Stimulated activated CD4-positive, alpha-beta T cell treated with anti-CD3 and anti-CD28 coated beads, Interleukin-15, amount 100 ng/mL, for 1 hour (primary cell): ENCODE results near the gene ARL5C.

Experiments
- DNase-seq, 2 donors: peaks; one replicate each; pipeline ENCODE4 v3.0.0-alpha.2; 2020; ENCODE audit warnings: low read depth in 1 of 2, low spot score in 1 of 2

ARL5C gene

GRCh38 chr17:39194089-39194984, 28.4 kb upstream of the ARL5C start:
- no peak for DNase-seq

DNA sequence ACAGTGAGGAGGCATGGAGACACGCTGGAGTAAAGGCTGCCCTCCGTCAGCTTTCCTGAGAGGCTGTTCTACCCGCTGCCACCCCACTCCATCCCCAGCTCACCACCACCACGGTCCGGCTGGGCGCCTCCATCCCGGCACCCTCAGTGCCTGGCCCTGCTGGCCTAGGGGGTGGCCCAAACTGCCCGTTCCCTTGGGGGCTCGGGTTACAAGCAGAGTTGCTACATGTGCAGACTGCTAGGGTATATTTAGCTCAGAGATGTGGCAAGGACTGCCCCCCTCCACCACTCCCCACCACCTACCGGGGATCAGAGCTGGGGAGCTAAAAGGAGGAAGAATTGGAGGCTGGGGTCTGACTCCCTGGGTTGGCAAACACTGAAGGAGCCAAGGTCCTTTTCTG, 27.4 kb upstream of the ARL5C start:
- no peak for DNase-seq

- DNase-seq: no peak
Observed at GRCh38 chr17:39192901-39193300, 26.9 kb upstream of the ARL5C start.

DNA sequence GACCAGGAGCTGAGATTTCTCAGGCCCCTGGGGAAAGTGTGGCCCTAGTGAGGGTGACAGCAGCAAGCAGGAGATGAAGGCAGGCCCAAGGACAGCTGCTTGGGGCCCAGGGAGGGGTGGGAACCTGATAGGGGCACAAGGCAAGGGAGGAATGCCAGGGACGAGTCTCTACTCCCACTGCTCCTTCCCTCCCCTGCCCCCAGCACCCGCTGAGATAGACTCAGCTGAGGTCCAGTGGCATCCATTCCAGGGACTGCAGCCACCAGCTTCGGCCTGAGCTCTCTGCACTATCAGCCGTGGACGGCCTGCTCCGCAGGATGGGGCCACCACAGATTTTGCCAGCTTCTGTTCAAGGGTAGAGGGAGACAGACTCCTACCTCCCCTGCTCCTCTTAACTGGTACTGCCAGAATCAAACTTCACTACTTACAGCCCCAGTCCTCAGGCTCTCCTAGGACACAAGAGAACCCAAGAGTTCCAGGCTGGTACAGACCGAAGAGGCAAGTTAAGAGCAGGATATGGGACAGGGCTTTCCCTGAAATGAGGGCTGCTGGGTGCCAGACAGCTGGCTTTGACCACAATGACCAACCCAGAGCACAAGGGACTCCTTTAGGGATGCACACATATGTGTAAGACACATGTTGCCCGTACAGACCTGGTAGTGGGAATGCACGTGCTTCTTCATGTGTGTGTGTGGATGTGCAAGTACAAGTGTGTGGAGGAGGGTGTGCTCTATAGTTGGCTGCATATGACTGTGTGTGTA, 26.0 kb upstream of the ARL5C start:
- no peak for DNase-seq

GRCh38 chr17:39187152-39187830, 21.3 kb upstream of the ARL5C start:
- DNase-seq: no peak

GRCh38 chr17:39186481-39187002, 20.6 kb upstream of the ARL5C start:
- no peak for DNase-seq

- DNase-seq: no peak
Observed at GRCh38 chr17:39183720-39184119, 17.8 kb upstream of the ARL5C start.

DNA sequence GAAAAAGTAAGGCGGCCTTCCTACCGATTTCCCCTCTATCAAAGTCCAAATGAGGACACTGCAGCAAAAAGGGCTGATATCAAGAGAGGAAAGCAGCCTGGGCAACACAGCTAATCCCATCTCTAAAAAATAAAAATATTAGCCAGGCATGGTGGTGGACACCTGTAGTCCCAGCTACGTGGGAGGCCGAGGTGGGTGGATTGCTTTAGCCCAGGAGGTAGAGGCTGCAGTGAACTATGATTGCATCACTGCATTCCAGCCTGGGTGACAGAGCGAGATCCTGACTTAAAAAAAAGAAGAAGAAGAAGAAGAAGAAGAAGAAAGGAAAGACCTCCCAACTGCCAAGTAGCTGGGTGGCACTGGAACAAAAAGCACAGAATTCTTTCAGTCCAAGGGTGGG, 17.1 kb upstream of the ARL5C start:
- no peak for DNase-seq

- DNase-seq: no peak
Observed at GRCh38 chr17:39181303-39181702, 15.3 kb upstream of the ARL5C start.

DNA sequence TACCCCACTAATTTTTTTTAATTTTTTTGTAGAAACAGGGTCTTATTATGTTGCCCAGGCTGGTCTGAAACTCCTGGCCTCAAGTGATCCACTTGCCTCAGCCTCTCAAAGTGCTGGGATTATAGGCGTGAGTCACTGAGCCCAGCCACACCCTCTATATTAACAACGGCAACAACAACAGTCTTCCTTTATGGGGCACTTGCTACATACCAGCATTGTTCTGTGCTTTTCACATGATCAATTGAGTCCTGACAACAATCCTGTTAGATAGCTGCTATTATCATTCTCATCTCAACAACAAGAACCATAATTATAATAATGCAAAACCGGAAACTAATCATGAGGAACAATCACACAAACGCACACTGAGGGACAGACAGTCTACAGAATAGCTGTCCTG, 12.6 kb upstream of the ARL5C start:
- no peak for DNase-seq

GRCh38 chr17:39177256-39177655, 11.3 kb upstream of the ARL5C start:
- no peak for DNase-seq

DNA sequence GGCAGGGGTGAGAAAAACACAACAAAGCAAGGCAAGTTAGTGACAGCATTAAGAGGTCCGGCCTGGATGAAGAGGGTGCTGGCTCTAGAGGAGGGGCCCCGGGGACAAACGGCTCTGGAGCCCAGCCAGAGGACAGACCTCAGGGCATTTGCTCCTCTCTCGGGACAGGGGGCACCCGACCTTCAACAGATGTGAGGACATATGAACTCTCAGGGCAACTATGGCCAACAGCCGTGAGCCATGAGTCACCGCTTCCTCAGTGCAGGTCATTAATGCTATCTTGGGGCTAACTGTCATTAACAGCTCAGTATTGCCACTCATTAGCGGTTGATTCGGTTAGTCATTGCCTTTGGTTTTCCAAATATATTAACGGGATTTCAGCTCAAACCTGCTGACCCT, 9.7 kb upstream of the ARL5C start:
- DNase-seq: no peak

GRCh38 chr17:39174920-39175694, 9.1 kb upstream of the ARL5C start:
- DNase-seq: peak; percentile 56 to 58

DNA sequence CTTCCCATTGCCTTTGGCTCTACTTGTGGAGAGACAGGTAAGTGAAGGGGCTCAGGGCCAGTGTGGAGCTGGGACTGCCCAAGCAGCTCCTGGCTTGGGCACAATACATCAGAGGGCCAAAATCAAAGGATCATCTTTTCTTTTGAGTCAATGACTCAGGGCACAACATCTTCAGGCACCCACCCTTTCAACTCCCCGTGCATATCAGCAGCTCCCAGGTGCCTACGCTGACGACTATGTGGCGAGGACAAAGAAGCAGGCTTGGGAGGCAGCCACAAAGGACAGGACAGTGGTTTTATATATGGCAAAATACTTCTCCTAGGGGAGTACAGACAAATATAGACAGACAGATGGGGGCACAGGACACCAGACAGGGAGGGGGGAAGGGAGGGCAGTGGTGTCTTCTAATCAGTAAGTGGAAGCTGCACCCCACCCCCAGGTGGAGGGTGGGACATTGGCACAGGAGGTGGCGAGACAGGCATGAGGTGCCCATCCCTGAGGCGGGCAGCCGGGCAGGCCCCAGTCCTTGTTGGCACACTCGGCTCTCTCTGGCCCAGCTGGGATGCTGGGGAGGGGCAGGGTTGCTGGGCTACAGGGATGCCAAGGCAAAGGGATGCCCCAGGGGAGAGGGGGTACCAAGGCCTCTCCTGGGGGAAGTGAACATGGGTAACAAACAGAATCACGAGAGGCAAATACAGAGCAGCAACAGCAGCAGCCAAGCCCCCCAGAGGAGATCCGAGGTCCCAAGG, 7.7 kb upstream of the ARL5C start:
- DNase-seq: no peak

DNA sequence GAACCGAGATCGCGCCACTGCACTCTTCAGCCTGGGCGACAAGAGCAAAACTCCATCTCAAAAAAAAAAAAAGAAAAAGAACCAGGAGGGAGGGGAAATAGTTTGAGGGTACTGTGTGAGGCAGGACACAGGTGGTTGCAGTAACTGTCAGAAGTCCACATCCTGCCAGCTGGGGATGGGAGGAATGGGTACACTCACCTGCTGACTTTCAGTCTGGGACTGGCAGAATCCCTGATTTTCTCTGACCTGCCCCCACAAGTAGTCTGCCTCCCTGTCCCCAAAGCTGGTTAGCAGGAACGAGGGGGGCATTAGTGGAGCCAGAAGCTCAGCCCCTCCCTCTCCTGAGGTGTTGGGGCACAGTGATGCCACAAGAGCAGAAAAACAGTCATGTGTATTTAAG, 7.1 kb upstream of the ARL5C start:
- no peak for DNase-seq

GRCh38 chr17:39171933-39172332, 6.0 kb upstream of the ARL5C start:
- DNase-seq: no peak

GRCh38 chr17:39170558-39170957, 4.6 kb upstream of the ARL5C start:
- no peak for DNase-seq

DNA sequence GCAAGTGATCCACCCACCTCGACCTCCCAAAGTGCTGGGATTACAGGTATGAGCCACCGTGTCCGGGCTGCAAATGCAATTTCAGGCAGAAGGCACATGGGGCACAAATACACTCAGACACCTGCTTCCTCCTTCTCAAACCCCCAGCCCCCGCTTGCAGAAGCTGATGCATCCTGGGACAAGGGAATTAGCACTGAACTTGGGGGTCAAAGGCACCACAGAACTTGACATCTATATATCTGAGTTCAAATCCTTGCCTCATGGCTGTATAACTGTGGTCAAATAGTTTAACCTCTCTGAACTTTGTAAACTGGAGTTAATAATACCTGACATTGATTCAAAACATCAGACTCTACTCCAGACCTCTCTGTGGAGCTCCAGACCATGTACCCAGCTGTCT, 4.1 kb upstream of the ARL5C start:
- DNase-seq: no peak

DNA sequence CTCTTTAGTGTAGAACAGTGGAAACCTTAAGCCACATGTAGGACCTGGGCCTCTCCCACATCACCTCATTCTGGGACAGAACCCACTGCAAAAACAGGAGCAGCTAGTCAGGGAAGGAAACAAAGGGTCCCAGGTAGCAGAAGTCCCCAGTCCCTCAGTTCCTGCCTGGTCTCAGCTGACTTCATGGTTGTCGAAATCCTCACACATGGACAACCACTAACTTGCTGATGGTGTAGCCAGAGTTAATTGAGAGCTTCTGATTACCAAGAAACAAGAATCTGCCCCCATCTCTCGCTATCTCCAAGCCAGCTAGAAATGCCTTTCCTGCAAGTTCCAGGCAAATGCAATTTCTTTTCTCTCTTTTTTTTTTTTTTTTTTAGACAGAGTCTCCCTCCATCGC, 3.6 kb upstream of the ARL5C start:
- DNase-seq: no peak

- DNase-seq: no peak
Observed at GRCh38 chr17:39169101-39169500, 3.1 kb upstream of the ARL5C start.
